ENCODE results near the gene MOB3B.

- TF ChIP-seq CTCF (IDR thresholded peaks at IDR 0.05): no peak
- TF ChIP-seq POLR2A (IDR thresholded peaks at IDR 0.05): no peak
These were observed 67.2 kb downstream of the MOB3B start for GRCh38 chr9:27462434-27462833.
